ENCODE results near the gene DCBLD1. TPM values are rescaled to one million over a fixed set of nuclear protein-coding genes. Genes with fewer than 3 reads are reported as not detected.

The DCBLD1 gene
- total RNA-seq, 1 donor from 2014 or later: 19.5 TPM

GRCh38 chr6:117498159-117498558, 15.7 kb downstream of the DCBLD1 start:
- H3K4me3 ChIP-seq: no peak overlapping the region
- no peaks in the 10 kb centered on the region for H3K9me3 ChIP-seq
- peaks cover 42% of the 10 kb centered on the region for H3K4me1 ChIP-seq
- no peaks in the 10 kb centered on the region for H3K27me3 ChIP-seq
- ATAC-seq (peak; percentile 54), DNase-seq (no peak)
- TF ChIP-seq CTCF (IDR thresholded peaks at IDR 0.05): no peak
- H3K36me3 ChIP-seq: no peaks in the 10 kb centered on the region
- intact Hi-C loops (cut with DNase I): no loop called here
- peak overlapping the region; percentile 1 for H3K27ac ChIP-seq

GRCh38 chr6:117501722-117502121, 19.2 kb downstream of the DCBLD1 start:
- Histone ChIP-seq H3K36me3 (peaks cover 16% of the 10 kb centered on the region), H3K9me3 (no peaks in the 10 kb centered on the region), H3K27me3 (no peaks in the 10 kb centered on the region), H3K27ac (no peak overlapping the region), H3K4me1 (peaks cover 30% of the 10 kb centered on the region), H3K4me3 (no peak overlapping the region)
- DNase-seq: no peak
- no peak for TF ChIP-seq CTCF (IDR thresholded peaks at IDR 0.05)
- intact Hi-C loops (cut with DNase I): no loop called here
- ATAC-seq: no peak

GRCh38 chr6:117502580-117502979, 20.1 kb downstream of the DCBLD1 start:
- Histone ChIP-seq H3K36me3 (peaks cover 16% of the 10 kb centered on the region), H3K4me3 (no peak overlapping the region), H3K27ac (no peak overlapping the region), H3K27me3 (no peaks in the 10 kb centered on the region), H3K4me1 (peaks cover 21% of the 10 kb centered on the region), H3K9me3 (no peaks in the 10 kb centered on the region)
- TF ChIP-seq CTCF (IDR thresholded peaks at IDR 0.05): no peak
- DNase-seq (no peak), ATAC-seq (no peak)
- intact Hi-C loops (cut with DNase I): no loop called here

- ATAC-seq (no peak), DNase-seq (no peak)
- no peaks in the 10 kb centered on the region for H3K27me3 ChIP-seq
- H3K27ac ChIP-seq: no peak overlapping the region
- H3K4me1 ChIP-seq: peaks cover 15% of the 10 kb centered on the region
- intact Hi-C loops (cut with DNase I): no loop called here
- peaks cover 16% of the 10 kb centered on the region for H3K36me3 ChIP-seq
- no peaks in the 10 kb centered on the region for H3K9me3 ChIP-seq
- TF ChIP-seq CTCF (IDR thresholded peaks at IDR 0.05): no peak
- H3K4me3 ChIP-seq: no peak overlapping the region
Measured at GRCh38 chr6:117503211-117503610, 20.7 kb downstream of the DCBLD1 start.

- Histone ChIP-seq H3K27ac (no peak overlapping the region), H3K4me3 (no peak overlapping the region), H3K27me3 (no peaks in the 10 kb centered on the region), H3K36me3 (peaks cover 16% of the 10 kb centered on the region), H3K4me1 (peaks cover 5% of the 10 kb centered on the region), H3K9me3 (no peaks in the 10 kb centered on the region)
- DNase-seq: no peak
- ATAC-seq: no peak
- TF ChIP-seq CTCF (IDR thresholded peaks at IDR 0.05): no peak
- intact Hi-C loops (cut with DNase I): no loop called here
Measured at GRCh38 chr6:117504478-117505144, 22.1 kb downstream of the DCBLD1 start.

- DNase-seq (no peak), ATAC-seq (no peak)
- intact Hi-C loops (cut with DNase I): no loop called here
- TF ChIP-seq CTCF (IDR thresholded peaks at IDR 0.05): no peak
- no peaks in the 10 kb centered on the region for H3K9me3 ChIP-seq
- peaks cover 16% of the 10 kb centered on the region for H3K36me3 ChIP-seq
- no peaks in the 10 kb centered on the region for H3K27me3 ChIP-seq
- H3K4me3 ChIP-seq: no peak overlapping the region
- no peak overlapping the region for H3K27ac ChIP-seq
- peaks cover 5% of the 10 kb centered on the region for H3K4me1 ChIP-seq
Measured at GRCh38 chr6:117505311-117505710, 22.8 kb downstream of the DCBLD1 start.
